MCF 10A (cell line): Measurements from ENCODE around the gene FAM3C. TPM values are rescaled to one million over a fixed set of nuclear protein-coding genes. Genes with fewer than 3 reads are reported as not detected.

Experiments
- BruUV-seq: library from RNA; stranded (reverse); fragments of 400-500 nt; replicated peaks from 2 replicates; lab custom pipeline; 2021; lab: Mats Ljungman, UMichigan
- CTCF ChIA-PET: fragments of 300-600 bp; sonication (Branson Sonifier 250); formaldehyde crosslinking; extraction: SDS; loops from one replicate; lab custom pipeline; 2021; ENCODE audit warnings: antibody characterized with exemption, inconsistent platforms; lab: Yijun Ruan, JAX
- POLR2A ChIA-PET: fragments of 300-600, 350-650 bp; sonication (Branson Sonifier 250); formaldehyde crosslinking; extraction: SDS; loops from one replicate; lab custom pipeline; 2020; ENCODE audit warnings: antibody characterized with exemption, inconsistent platforms; lab: Yijun Ruan, JAX
- DNase-seq: peaks from one replicate; pipeline ENCODE4 v3.0.0-alpha.2; 2018; ENCODE audit not compliant: unreplicated experiment
- H3K27ac Mint-ChIP-seq: one replicate; pipeline ENCODE4 v1.8.0; 2022; ENCODE audit warnings: mild to moderate bottlenecking, low read depth, mixed read lengths; ENCODE audit not compliant: unreplicated experiment
- H3K27me3 Mint-ChIP-seq: one replicate; pipeline ENCODE4 v1.8.0; 2022; ENCODE audit warnings: mixed read lengths; ENCODE audit not compliant: insufficient read depth, unreplicated experiment
- H3K36me3 Mint-ChIP-seq: one replicate; pipeline ENCODE4 v1.8.0; 2022; ENCODE audit warnings: mild to moderate bottlenecking, moderate library complexity, mixed read lengths; ENCODE audit not compliant: insufficient read depth, unreplicated experiment
- H3K4me1 Mint-ChIP-seq: one replicate; pipeline ENCODE4 v1.8.0; 2022; ENCODE audit warnings: mixed read lengths; ENCODE audit not compliant: insufficient read depth, unreplicated experiment
- H3K4me3 Mint-ChIP-seq: one replicate; pipeline ENCODE4 v1.8.0; 2022; ENCODE audit warnings: mild to moderate bottlenecking, moderate library complexity, mixed read lengths; ENCODE audit not compliant: unreplicated experiment
- H3K9me3 Mint-ChIP-seq: one replicate; pipeline ENCODE4 v1.8.0; 2022; ENCODE audit warnings: mixed read lengths; ENCODE audit not compliant: unreplicated experiment
- intact Hi-C: fragments of 100-400 bp; cut with micrococcal nuclease; formaldehyde crosslinking; loops from 2 replicates; pipeline ENCODE4 v1.14.1; 2022
- total RNA-seq: library from RNA; stranded (reverse); gene quantifications from 2 replicates; pipeline ENCODE4 v1.2.3, GENCODE V29; 2022
- TF ChIP-seq, protein P1 (sequence below): fragments of 200-600 bp; IDR thresholded peaks from one replicate; pipeline ENCODE4 v1.8.0; 2022; ENCODE audit warnings: antibody characterized with exemption, mild to moderate bottlenecking; ENCODE audit not compliant: unreplicated experiment

Gene FAM3C
- total RNA-seq, 1 experiment from 2014 or later, result 56.5 TPM

DNA sequence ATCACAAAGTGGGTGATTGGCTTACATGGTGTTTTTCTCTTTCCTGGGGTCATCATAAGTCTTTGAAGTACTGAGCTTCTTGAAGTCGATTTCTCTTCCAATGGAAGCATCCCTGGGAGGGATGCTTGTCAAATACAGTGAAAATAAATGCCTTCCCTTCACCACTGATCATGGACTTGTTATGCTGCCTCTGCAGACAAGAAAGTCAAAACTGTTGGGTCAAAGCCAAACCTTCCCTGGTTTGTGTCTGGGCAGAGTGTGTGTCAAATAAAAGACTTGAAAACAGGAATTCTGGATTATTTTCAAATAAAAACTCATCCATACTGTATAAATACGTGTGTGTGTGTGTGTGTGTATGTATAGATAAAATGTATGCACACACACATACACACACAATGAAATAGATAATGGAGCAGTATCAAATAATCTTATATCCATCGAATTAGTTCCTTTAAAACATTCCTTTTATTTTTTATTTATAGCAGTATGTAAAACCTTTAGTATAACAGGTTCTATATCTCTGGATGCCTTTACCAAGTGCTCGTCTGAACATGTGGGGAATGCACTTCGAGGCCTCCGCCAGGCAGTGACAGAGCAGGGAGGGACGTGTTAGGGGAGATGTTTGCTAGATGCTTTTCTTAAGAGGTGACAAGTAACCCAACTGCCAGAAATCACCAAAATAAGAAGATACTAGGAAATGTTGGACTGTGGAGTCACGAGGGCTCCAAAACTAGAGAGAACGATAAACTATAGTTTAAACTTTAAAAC is 94.5 kb downstream of the FAM3C start:
- H3K9me3 Mint-ChIP-seq, result no peaks in the 10 kb centered on the region
- H3K36me3 Mint-ChIP-seq, result no peaks in the 10 kb centered on the region
- H3K27me3 Mint-ChIP-seq, result no peaks in the 10 kb centered on the region
- H3K27ac Mint-ChIP-seq, result no peak overlapping the region
- TF ChIP-seq, protein P1, sequence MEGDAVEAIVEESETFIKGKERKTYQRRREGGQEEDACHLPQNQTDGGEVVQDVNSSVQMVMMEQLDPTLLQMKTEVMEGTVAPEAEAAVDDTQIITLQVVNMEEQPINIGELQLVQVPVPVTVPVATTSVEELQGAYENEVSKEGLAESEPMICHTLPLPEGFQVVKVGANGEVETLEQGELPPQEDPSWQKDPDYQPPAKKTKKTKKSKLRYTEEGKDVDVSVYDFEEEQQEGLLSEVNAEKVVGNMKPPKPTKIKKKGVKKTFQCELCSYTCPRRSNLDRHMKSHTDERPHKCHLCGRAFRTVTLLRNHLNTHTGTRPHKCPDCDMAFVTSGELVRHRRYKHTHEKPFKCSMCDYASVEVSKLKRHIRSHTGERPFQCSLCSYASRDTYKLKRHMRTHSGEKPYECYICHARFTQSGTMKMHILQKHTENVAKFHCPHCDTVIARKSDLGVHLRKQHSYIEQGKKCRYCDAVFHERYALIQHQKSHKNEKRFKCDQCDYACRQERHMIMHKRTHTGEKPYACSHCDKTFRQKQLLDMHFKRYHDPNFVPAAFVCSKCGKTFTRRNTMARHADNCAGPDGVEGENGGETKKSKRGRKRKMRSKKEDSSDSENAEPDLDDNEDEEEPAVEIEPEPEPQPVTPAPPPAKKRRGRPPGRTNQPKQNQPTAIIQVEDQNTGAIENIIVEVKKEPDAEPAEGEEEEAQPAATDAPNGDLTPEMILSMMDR, result no peak
- H3K4me1 Mint-ChIP-seq, result peaks cover 7% of the 10 kb centered on the region
- no peak overlapping the region for H3K4me3 Mint-ChIP-seq
- BruUV-seq, result no TSS peak
- intact Hi-C loops, result no loop called here
- DNase-seq, result no peak
- ChIA-PET POLR2A (interaction anchor here (1.0 to 1.2 kb wide), 2 partner anchors 13 to 45 kb away, joined by 4 read pairs; no protein-coding TSS in a partner anchor), CTCF (interaction anchor here (0.7 kb wide), 1 partner anchor 405 kb away, joined by 3 read pairs; no protein-coding TSS in a partner anchor)

- H3K4me3 Mint-ChIP-seq, result no peak overlapping the region
- BruUV-seq, result no TSS peak
- H3K27ac Mint-ChIP-seq, result no peak overlapping the region
- DNase-seq, result no peak
- no peaks in the 10 kb centered on the region for H3K27me3 Mint-ChIP-seq
- no peaks in the 10 kb centered on the region for H3K36me3 Mint-ChIP-seq
- peaks cover 7% of the 10 kb centered on the region for H3K4me1 Mint-ChIP-seq
- TF ChIP-seq, protein P1, result no peak
- ChIA-PET POLR2A (interaction anchor here (1.0 to 1.2 kb wide), 2 partner anchors 12 to 44 kb away, joined by 4 read pairs; no protein-coding TSS in a partner anchor), CTCF (interaction anchor here (0.7 kb wide), 1 partner anchor 406 kb away, joined by 3 read pairs; no protein-coding TSS in a partner anchor)
- H3K9me3 Mint-ChIP-seq, result no peaks in the 10 kb centered on the region
- intact Hi-C loops, result no loop called here
Measured at GRCh38 chr7:121300685-121301420, 95.3 kb downstream of the FAM3C start.

Other genes starting within 250 kb of the FAM3C start
- not detected in 2 replicates for gene WNT16, start 67.3 kb downstream of the FAM3C start, total RNA-seq